Measurements from ENCODE around the gene PAX5.

Gene PAX5

GRCh38 chr9:36817160-36817834 is 216.8 kb downstream of the PAX5 start:
- Histone ChIP-seq H3K36me3 (ENCODE audit: insufficient read depth, insufficient read length, low read length) (no peaks in the 10 kb centered on the region), H3K4me1 (ENCODE audit: insufficient read depth, insufficient read length) (peaks cover 19% of the 10 kb centered on the region), H3K9ac (ENCODE audit: insufficient read length, low read depth) (peak overlapping the region; percentile 34), H3K9me3 (ENCODE audit: insufficient read depth, low read length) (peaks cover 7% of the 10 kb centered on the region; the same call in 1 of the 2 replicates), H3K4me3 (ENCODE audit: insufficient read length, low read depth) (no peak overlapping the region), H3K27me3 (ENCODE audit: insufficient read depth, insufficient read length) (no peaks in the 10 kb centered on the region)
- no peak for DNase-seq (ENCODE audit: low read depth, low spot score)
- no peak for TF ChIP-seq ZNF274 (IDR thresholded peaks at IDR 0.05; ENCODE audit: low read depth, low read length)
- no peak for TF ChIP-seq YY1 (IDR thresholded peaks at IDR 0.05; ENCODE audit: insufficient read depth, insufficient read length)
- TF ChIP-seq SUZ12 (IDR thresholded peaks at IDR 0.05; ENCODE audit: extremely low read depth, insufficient read depth, insufficient read length), result no peak

DNA sequence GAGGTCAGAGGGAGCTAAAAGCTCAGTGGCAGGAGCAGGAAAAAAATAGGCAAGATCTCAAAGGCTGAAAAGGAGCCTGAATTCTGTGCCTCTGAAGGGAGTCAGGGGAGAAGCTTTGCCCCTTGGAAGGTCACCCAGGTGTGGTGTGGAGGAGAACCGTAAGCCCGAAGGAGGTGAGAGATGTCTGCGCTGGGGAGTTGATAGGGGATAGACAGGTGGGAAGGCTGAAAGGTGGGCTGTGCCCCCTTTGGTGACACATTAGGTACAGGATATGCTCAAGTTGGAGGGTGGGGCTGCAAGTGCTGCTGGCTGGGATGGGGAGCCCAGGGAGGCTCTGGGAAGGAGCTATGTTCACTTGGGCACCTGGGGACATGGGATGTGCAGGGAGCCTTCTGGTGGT is 217.7 kb downstream of the PAX5 start:
- H3K9me3 ChIP-seq (ENCODE audit: insufficient read depth, low read length), result peaks cover 11% of the 10 kb centered on the region; the same call in 1 of the 2 replicates
- no peak for TF ChIP-seq SUZ12 (IDR thresholded peaks at IDR 0.05; ENCODE audit: extremely low read depth, insufficient read depth, insufficient read length)
- no peak for TF ChIP-seq YY1 (IDR thresholded peaks at IDR 0.05; ENCODE audit: insufficient read depth, insufficient read length)
- no peak for TF ChIP-seq ZNF274 (IDR thresholded peaks at IDR 0.05; ENCODE audit: low read depth, low read length)
- H3K27me3 ChIP-seq (ENCODE audit: insufficient read depth, insufficient read length), result no peaks in the 10 kb centered on the region
- H3K9ac ChIP-seq (ENCODE audit: insufficient read length, low read depth), result no peak overlapping the region
- no peak for DNase-seq (ENCODE audit: low read depth, low spot score)
- H3K4me3 ChIP-seq (ENCODE audit: insufficient read length, low read depth), result no peak overlapping the region
- no peaks in the 10 kb centered on the region for H3K36me3 ChIP-seq (ENCODE audit: insufficient read depth, insufficient read length, low read length)
- H3K4me1 ChIP-seq (ENCODE audit: insufficient read depth, insufficient read length), result peaks cover 19% of the 10 kb centered on the region

DNA sequence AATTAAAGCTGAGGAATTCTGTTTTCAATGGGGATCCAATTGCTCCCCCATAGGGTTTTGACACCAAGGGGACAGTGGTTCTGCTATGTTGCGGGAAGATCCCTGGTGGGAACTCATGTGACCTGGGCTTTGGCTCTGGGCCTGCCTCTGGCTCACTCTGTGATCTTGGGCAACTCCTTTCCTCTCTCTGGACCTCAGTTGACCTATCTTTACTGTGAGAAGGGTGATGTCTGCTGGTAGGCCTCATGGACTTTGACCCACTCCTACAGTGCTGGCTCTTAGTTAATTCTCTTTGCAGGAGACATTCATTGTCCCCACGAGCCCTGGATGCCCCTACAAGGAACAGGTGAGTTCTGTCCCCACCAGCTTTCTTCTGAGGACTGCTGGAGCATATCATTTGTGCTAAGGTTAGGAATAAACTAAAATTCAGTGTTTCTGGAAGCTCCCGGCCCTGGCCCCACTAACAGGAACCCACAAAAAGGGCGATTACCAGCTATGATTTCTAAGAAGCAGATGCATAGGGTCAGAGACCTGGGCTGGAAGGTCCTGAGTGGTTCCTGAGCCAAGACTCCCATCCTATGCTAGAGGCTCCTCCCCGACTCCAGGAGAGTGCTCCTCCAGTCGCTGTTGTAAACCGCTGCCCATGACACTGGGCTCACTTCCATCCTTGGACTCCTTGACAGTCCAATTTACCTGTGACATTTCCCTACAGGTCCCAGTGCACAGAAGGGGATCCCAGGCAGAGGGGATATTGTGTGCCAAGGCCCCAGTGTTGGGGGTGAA is 218.3 kb downstream of the PAX5 start:
- Histone ChIP-seq H3K9me3 (ENCODE audit: insufficient read depth, low read length) (peaks cover 11% of the 10 kb centered on the region; the same call in 1 of the 2 replicates), H3K9ac (ENCODE audit: insufficient read length, low read depth) (no peak overlapping the region), H3K27me3 (ENCODE audit: insufficient read depth, insufficient read length) (no peaks in the 10 kb centered on the region), H3K4me1 (ENCODE audit: insufficient read depth, insufficient read length) (peaks cover 16% of the 10 kb centered on the region), H3K4me3 (ENCODE audit: insufficient read length, low read depth) (no peak overlapping the region), H3K36me3 (ENCODE audit: insufficient read depth, insufficient read length, low read length) (no peaks in the 10 kb centered on the region)
- no peak for DNase-seq (ENCODE audit: low read depth, low spot score)
- TF ChIP-seq ZNF274 (IDR thresholded peaks at IDR 0.05; ENCODE audit: low read depth, low read length) (no peak), YY1 (IDR thresholded peaks at IDR 0.05; ENCODE audit: insufficient read depth, insufficient read length) (no peak), SUZ12 (IDR thresholded peaks at IDR 0.05; ENCODE audit: extremely low read depth, insufficient read depth, insufficient read length) (no peak)

DNA sequence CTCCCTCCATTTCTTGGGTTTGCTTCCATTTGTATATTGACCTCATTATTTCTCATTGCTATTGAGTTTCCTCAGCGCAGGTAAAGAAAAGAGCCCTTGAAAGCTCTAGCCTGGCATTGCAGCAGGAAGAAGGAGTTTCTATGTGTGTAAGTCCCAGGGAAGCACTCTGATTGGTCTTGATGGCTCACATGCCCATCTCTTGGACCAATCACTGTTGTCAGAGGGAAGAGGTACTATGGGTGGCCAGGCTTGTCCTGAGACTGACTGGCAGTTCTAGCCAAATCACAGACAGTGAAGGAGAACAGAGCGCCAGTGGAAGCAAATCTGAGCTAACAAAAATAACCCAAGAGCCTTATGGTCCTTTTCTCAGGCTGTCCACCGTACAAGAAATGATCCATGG is 219.0 kb downstream of the PAX5 start:
- peaks cover 11% of the 10 kb centered on the region for H3K4me1 ChIP-seq (ENCODE audit: insufficient read depth, insufficient read length)
- H3K4me3 ChIP-seq (ENCODE audit: insufficient read length, low read depth), result no peak overlapping the region
- no peak for TF ChIP-seq SUZ12 (IDR thresholded peaks at IDR 0.05; ENCODE audit: extremely low read depth, insufficient read depth, insufficient read length)
- TF ChIP-seq YY1 (IDR thresholded peaks at IDR 0.05; ENCODE audit: insufficient read depth, insufficient read length), result no peak
- no peak for TF ChIP-seq ZNF274 (IDR thresholded peaks at IDR 0.05; ENCODE audit: low read depth, low read length)
- no peaks in the 10 kb centered on the region for H3K36me3 ChIP-seq (ENCODE audit: insufficient read depth, insufficient read length, low read length)
- H3K9me3 ChIP-seq (ENCODE audit: insufficient read depth, low read length), result peaks cover 11% of the 10 kb centered on the region; the same call in 1 of the 2 replicates
- no peak for DNase-seq (ENCODE audit: low read depth, low spot score)
- no peaks in the 10 kb centered on the region for H3K27me3 ChIP-seq (ENCODE audit: insufficient read depth, insufficient read length)
- no peak overlapping the region for H3K9ac ChIP-seq (ENCODE audit: insufficient read length, low read depth)

- no peak overlapping the region for H3K4me3 ChIP-seq (ENCODE audit: insufficient read length, low read depth)
- no peaks in the 10 kb centered on the region for H3K27me3 ChIP-seq (ENCODE audit: insufficient read depth, insufficient read length)
- H3K9ac ChIP-seq (ENCODE audit: insufficient read length, low read depth), result no peak overlapping the region
- peaks cover 3% of the 10 kb centered on the region for H3K4me1 ChIP-seq (ENCODE audit: insufficient read depth, insufficient read length)
- H3K9me3 ChIP-seq (ENCODE audit: insufficient read depth, low read length), result peaks cover 11% of the 10 kb centered on the region; the same call in 1 of the 2 replicates
- no peaks in the 10 kb centered on the region for H3K36me3 ChIP-seq (ENCODE audit: insufficient read depth, insufficient read length, low read length)
- TF ChIP-seq SUZ12 (IDR thresholded peaks at IDR 0.05; ENCODE audit: extremely low read depth, insufficient read depth, insufficient read length) (no peak), YY1 (IDR thresholded peaks at IDR 0.05; ENCODE audit: insufficient read depth, insufficient read length) (no peak), ZNF274 (IDR thresholded peaks at IDR 0.05; ENCODE audit: low read depth, low read length) (no peak)
- no peak for DNase-seq (ENCODE audit: low read depth, low spot score)
These were observed 220.9 kb downstream of the PAX5 start for GRCh38 chr9:36813154-36813553.

- Histone ChIP-seq H3K4me1 (ENCODE audit: insufficient read depth, insufficient read length) (no peaks in the 10 kb centered on the region), H3K9ac (ENCODE audit: insufficient read length, low read depth) (no peak overlapping the region), H3K4me3 (ENCODE audit: insufficient read length, low read depth) (no peak overlapping the region), H3K9me3 (ENCODE audit: insufficient read depth, low read length) (peaks cover 11% of the 10 kb centered on the region; the same call in 1 of the 2 replicates), H3K27me3 (ENCODE audit: insufficient read depth, insufficient read length) (no peaks in the 10 kb centered on the region), H3K36me3 (ENCODE audit: insufficient read depth, insufficient read length, low read length) (no peaks in the 10 kb centered on the region)
- TF ChIP-seq ZNF274 (IDR thresholded peaks at IDR 0.05; ENCODE audit: low read depth, low read length) (no peak), YY1 (IDR thresholded peaks at IDR 0.05; ENCODE audit: insufficient read depth, insufficient read length) (no peak), SUZ12 (IDR thresholded peaks at IDR 0.05; ENCODE audit: extremely low read depth, insufficient read depth, insufficient read length) (no peak)
- DNase-seq (ENCODE audit: low read depth, low spot score), result no peak
These were observed 221.5 kb downstream of the PAX5 start for GRCh38 chr9:36812556-36812955.

DNA sequence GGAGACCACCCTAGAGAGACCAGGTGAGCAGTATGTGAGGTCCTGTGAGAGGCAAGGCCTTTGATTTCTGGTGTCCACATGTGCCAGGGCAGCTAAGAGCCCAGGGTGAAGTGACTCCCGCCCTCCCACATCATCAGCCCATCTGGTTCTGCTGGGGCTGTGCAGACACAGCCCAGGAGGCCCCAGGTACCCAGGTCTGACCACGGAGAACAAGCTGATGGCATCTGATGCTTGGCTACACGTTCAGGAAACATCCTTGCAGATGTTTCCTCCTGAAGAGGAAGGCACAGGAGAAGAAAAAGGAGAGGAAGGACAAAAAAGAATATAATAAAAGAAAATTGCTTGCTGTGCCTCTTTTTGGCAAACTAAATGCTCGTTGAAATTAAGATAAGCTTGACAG is 225.8 kb downstream of the PAX5 start:
- no peaks in the 10 kb centered on the region for H3K36me3 ChIP-seq (ENCODE audit: insufficient read depth, insufficient read length, low read length)
- no peaks in the 10 kb centered on the region for H3K27me3 ChIP-seq (ENCODE audit: insufficient read depth, insufficient read length)
- H3K4me1 ChIP-seq (ENCODE audit: insufficient read depth, insufficient read length), result no peaks in the 10 kb centered on the region
- TF ChIP-seq ZNF274 (IDR thresholded peaks at IDR 0.05; ENCODE audit: low read depth, low read length) (no peak), SUZ12 (IDR thresholded peaks at IDR 0.05; ENCODE audit: extremely low read depth, insufficient read depth, insufficient read length) (no peak), YY1 (IDR thresholded peaks at IDR 0.05; ENCODE audit: insufficient read depth, insufficient read length) (no peak)
- H3K9me3 ChIP-seq (ENCODE audit: insufficient read depth, low read length), result peaks cover 14% of the 10 kb centered on the region; the same call in 1 of the 2 replicates
- no peak overlapping the region for H3K4me3 ChIP-seq (ENCODE audit: insufficient read length, low read depth)
- DNase-seq (ENCODE audit: low read depth, low spot score), result no peak
- H3K9ac ChIP-seq (ENCODE audit: insufficient read length, low read depth), result no peak overlapping the region

All from NT2/D1 (cell line).